ENCODE data around the gene CDHR2.
A peak's percentile ranks its signal among the peaks of the same experiment; 100 is the strongest.
"Not testable (repeated sequence)": the region's sequence is repeated elsewhere in the genome, so short reads cannot be mapped to it uniquely, and the experiment has no call there.

Gene CDHR2

DNA sequence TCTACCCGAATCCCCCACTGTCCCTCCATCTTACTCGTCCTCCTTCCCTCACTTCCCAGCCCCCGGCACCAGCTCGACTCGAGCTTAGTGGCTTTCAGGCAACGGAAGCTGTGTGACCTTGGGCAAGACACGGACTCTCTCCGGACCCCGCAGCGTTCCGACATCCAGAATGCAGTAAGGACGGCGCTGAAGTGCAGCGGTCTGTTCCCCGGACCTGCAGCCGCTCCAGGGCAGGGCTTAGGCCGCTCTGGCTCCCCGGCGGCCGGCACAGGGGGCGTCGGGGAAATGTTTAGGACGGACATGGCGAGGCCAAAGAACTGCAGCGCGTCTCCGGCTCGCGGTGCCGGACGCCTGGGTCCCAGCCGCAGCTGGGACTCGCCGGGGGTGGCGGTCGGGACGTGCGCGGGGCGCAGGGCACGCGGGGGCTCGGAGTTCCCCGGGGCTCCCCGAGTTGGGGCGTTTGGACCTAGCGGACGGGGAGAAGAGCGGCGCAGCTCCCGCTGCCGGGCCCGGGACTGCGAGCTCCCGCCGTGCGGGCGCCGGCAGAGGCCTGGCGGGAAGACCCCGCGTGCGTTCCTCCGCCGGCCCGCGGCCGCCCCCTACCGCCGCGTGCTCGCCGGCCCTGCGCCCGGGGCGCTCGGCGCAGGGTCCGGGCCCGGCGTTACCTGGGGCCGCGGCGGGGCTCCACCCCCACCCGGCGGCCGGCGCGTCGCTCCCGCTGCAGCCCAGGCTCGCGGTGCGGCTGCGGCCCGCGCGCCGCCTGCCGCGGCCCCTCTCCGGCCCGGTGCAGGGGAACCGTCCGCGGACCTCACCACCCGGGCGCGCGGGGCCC, 6.3 kb upstream of the CDHR2 start:
- DNase-seq, result no peak

DNA sequence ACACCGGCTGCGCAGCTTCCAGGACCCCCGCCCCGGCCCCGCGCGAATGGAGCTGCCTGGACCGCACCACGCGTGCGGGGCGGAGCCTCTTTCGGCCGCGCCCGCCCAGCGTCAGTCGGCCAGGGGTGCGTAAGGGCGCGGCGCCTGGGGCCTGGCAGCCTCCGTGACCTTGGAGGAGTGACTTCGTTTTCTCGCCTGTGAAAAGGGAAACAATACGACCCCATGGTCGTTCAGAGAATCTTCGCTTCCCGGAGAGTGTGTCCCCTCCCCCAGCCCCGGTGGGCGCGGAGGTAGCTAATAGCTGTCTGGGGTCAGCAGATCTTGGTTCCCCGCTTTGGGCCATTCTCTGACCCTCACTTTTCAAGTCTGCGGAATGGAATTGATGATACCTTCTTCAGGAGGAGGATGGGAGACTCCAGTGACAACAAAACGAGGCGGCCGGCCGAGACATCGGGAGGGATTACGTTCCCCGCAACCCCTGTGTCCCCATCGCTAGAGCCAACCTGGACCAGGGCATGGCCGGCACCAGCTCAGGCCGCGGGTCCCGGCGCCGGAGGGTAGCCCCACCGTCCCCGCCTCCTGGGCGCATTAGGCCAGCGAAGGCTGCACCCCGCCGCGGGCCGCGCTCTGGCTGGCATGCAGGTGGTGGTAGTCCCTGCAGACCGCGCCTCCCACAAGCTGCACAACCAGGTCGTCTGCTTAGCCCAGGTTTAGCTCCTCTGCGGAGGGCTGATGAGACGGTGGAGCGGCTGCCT, 5.5 kb upstream of the CDHR2 start:
- DNase-seq, result peak; percentile 36

DNA sequence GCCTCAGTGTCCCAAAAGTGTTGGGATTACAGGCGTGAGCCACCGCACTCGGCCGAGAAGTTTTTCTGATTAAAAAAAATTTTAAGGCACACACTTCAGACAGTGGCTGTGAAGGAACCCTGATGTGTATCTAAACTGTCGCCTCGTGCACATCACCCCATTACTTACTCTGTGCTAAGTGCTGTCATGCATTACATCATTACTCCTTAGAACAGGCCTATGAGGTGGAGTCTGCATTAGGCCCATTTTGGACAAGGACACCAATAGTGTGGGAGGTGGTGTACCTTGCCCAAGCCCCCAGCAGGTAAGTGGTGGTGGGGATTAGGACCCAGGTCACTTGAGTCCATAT, 3.8 kb upstream of the CDHR2 start:
- no peak for DNase-seq

DNA sequence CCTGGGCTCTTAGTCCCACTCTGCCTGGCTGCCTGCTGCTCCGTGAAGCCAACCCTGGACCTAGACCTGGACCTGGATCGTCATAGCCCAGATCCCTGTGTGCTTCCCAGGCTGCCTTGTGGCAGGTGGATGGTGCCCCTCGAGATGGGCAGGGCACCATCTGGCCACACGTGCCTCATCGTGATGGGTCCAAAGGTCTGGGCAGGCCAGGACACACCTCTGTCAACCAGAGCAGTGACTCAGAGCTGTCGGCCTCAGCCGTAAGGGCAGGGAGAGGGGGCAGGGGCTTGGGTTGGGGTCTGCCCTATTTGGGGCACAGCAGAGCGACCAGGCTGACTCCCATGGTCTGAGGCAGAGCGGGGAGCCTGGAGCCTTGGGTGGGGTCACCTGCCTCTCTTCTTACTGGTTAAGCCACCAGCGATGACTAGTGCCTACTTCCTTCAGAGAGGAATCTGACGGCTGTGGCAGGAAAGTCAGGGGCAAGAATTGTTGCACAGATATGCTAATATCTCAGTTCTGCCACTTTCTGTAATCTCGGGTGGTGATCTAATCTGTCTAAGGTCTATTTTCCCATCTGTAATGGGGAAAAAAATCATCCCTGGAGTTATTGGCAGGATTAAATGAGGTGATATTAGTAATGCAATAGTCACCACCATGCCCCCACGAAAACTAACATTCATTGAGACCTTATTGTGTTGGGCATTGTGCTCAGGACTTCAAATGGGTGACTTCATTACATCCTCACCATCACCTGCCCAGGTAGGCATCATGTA, 3.2 kb upstream of the CDHR2 start:
- DNase-seq, result no peak

GRCh38 chr5:176547802-176548201, 1.3 kb upstream of the CDHR2 start:
- DNase-seq, result no peak

- no peak for DNase-seq
Measured at GRCh38 chr5:176549871-176550270, 729 bp downstream of the CDHR2 start.

- no peak for DNase-seq
Measured at GRCh38 chr5:176550275-176550831, 1.2 kb downstream of the CDHR2 start.

DNA sequence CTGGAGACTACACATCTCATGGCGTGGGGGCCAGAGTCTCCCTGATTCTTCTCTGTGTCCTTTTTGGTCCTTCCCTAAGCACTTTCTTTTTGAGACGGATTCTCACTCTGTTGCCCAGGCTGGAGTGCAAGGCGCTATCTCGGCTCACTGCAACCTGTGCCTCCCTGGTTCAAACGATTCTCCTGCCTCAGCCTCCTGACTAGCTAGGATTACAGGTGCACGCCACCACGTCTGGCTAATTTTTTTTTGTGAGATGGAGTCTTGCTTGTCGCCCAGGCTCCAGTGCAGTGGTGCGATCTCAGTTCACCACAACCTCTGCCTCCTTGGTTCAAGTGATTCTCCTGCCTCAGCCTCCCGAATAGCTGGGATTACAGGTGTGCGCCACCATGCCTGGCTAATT, 1.8 kb downstream of the CDHR2 start:
- DNase-seq, result not testable (repeated sequence)

DNA sequence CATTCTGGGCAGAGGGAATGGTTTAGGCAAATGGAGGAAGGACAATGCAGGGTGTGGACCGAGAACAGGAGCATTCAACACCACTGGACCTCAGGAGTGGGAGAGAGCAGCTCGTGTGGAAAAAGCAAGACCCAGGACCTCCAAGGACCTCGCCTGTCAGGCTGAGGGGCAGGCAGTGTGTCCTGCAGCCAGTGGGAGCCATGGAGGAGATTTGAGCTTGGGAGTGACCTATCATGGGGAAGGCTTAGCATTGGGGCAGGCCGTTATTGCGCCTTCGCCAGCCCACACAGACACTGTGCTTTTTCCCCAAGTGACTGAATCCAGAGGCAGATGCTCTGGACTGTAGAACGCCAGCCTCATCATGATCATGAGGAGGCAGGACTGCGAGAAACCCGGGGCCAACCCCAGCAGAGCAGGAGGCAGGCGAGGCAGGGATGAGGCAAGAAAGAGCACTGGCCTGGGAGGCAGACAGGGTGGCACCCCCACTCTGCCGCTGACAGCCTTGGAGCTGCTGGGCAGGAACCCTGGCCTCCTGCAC, 3.3 kb downstream of the CDHR2 start:
- DNase-seq, result no peak

DNA sequence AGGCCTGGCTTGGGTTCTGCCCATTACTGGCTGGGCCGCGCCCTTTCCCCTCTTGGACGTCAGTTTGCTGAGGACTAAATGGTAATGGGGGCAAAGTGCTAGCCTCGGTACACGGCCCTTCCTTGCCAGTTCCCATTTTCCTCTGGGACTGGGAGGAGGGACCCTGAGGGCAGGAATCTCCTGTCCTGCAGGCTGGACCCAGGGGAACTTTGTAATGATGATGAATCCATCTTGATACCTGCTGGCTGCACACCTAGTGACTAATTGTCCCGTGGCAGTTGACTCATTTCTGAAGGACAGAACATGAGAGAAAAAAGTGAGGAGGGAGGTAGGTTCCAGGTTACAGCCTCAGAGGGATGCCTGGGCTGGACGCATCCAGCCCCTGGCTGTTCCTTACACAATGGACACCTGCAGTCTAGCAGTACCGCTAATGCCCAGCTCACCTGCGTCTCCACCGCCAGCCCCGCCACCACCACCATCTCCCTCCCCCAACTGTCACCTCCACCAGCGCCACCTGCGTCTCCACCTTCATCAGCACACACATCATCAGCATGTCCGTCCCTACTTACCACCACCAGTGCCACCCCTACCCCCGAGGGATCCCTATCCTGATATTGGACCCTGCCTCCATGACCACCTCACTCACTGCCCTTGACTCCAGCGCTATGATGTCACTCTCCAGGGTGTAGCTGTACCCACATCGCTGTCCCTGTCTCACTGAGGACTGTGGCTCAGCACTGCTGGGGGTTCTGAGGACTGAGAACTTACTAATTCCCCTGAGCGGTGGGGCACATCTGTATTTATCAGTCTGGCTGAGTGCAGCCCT, 4.3 kb downstream of the CDHR2 start:
- no peak for DNase-seq

DNA sequence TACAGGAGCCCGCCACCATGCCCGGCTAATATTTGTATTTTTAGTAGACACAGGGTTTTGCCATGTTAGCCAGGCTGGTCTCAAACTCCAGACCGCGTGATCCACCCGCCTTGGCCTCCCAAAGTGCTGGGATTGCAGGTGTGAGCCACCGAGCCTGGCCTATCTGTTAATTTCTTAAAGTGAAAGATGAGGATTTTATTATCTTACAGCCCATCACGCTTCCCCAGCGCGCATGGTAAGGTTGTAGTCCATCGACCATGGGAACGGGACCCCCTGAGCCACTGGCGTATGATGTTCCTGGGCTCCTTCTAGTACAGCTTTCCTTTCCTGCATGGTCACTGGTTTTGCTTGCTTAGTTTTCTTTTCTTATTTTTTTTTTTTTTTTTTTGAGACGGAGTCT, 8.7 kb downstream of the CDHR2 start:
- DNase-seq, result no peak

DNA sequence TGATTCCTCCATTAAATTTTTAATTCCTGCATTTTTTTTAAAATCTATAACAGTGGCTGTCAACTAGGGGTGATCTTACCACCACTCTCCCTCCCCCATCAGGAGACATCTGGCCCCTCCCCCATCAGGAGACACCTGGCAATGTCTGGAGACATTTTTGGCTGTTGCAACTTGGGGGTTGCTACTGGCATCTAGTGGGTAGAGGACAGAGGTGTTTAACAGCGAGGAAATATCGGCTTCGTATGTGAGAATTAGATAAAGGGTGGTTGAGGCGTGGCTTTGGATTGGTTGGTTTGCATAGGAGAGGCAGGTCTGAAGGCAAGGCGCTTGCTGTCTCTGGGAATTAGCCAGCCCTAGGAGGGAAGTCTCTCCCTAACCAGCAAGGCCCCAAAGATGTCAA, 10.5 kb downstream of the CDHR2 start:
- no peak for DNase-seq

- no peak for DNase-seq
Measured at GRCh38 chr5:176560364-176560763, 11.2 kb downstream of the CDHR2 start.

GRCh38 chr5:176561259-176561658, 12.1 kb downstream of the CDHR2 start:
- no peak for DNase-seq

- no peak for DNase-seq
Measured at GRCh38 chr5:176562189-176562588, 13.0 kb downstream of the CDHR2 start.

- DNase-seq, result no peak
Measured at GRCh38 chr5:176564002-176564401, 14.9 kb downstream of the CDHR2 start.

GRCh38 chr5:176565760-176566288, 16.7 kb downstream of the CDHR2 start:
- no peak for DNase-seq

DNA sequence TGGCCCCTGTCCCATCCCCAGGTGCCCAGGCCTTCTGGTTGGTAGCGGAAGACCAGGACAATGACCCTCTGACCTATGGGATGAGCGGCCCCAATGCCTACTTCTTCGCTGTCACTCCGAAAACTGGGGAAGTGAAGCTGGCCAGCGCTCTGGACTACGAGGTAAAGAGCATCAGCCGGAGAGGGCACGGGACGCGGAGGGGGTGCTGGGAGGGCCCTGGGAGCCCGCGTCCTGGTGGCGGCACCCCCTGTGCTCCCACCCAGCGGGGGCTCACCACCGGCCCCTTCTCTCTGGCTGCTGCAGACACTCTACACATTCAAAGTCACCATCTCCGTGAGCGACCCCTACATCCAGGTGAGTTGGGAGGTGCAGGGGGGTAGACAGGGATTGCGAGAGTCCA, 19.5 kb downstream of the CDHR2 start:
- DNase-seq, result no peak

- DNase-seq, result no peak
Measured at GRCh38 chr5:176570044-176570443, 20.9 kb downstream of the CDHR2 start.

DNA sequence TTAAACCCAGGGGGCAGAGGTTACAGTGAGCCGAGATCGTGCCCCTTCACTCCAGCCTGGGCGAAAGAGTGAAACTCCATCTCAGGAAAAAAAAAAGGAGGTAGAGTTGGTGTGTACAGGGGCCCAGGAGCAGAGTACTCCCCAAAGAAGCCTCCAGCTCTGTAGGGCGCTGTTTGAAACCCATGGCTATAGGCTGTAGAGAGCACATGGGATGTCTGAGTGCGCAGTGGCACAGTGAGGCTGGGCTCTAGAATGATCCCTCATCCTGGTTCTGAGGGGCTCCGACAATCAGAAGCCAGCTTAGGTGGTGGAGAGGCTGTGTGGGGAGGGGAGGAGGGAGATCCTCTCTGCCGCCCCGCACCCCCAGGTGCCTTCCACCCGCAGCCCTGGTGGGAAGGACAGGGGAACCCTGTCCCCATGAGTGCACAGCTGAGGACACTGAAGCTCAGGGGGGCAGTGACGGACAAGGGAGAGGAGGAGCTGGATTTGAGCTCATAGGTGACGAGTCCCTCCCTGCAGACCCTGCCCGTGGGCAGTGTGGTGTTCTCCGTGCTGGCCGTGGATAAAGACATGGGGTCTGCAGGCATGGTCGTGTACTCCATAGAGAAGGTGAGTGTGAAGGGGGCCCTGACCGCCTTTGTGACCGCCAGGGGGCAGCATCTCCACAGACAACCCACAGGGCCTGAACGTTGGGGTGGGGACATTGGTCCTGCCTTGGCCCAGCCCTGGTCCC, 24.6 kb downstream of the CDHR2 start:
- peak; percentile 74 for DNase-seq

- DNase-seq, result no peak
Measured at GRCh38 chr5:176574297-176574591, 25.1 kb downstream of the CDHR2 start.

Data from activated T-cell treated with anti-CD3 and anti-CD28 coated beads for 4 hours (primary cell).